GM18951 (cell line): ENCODE results near the gene KNCN.

ENCODE experiments used
- POLR2A ChIP-seq: IDR thresholded peaks from 4 replicates; pipeline ENCODE4 v1.6.1; 2011; ENCODE audit warnings: mild to moderate bottlenecking; ENCODE audit not compliant: insufficient read length, insufficient read depth; ENCODE audit errors: extremely low read depth
- in situ Hi-C: fragments of 300-500 bp; cut with MboI; formaldehyde crosslinking; loops from one replicate; pipeline ENCODE4 v1.12.0; 2022; ENCODE audit warnings: low sequenced_read_pairs, mixed read lengths, inconsistent platforms; ENCODE audit not compliant: unreplicated experiment

Gene KNCN

DNA sequence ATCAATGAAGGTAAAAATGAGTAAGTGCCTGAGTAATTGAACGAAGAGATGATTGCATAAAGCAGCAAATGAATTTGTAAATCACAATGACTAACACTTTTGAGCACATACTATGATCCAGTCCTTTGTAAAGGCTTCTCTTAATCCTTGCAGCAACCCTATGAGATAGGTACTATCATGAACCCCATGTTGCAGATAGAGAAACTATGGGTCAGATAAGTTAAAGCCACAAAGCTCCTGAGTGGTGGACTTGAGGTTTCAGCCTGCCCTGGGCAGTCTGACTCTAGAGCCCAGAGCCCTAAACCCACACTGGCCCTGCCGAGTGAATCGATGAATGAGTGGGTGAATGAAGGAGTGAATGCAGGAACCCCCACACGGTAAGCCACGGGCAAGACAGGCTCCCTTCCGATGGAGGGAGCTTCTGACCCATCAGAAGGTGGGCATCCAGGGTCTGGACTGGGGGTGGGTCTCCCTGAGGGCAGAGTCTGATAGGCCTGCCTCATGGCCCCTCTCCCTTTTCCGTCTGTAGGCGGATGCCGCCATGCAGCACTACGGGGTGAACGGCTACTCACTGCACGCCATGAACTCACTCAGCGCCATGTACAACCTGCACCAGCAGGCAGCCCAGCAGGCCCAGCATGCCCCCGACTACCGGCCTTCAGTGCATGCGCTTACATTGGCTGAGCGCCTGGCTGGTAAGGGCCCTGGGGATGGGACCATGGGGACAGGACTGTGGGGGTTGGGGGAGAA lies 44.8 kb downstream of the KNCN start:
- in situ Hi-C loops, result no loop called here
- no peak for TF ChIP-seq POLR2A

DNA sequence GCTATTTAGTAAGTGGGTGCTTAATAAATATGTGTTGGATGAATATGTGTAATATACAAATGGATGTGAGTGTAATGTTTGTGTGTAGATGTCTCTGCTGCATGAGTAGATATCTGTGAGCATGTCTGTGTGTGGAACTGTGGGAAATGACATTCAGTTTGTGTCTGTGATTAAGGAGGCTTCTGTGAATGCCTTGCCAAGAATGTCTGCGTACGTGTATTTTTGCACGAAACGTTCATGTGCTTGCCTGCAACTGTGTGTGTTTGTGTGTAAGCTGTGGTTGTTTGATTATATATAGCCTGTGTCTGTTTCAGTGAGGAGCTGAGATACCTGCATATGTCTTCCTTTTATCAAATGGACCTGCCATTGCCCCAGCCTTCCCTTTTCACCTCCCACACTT lies 48.0 kb downstream of the KNCN start:
- in situ Hi-C loops, result no loop called here
- TF ChIP-seq POLR2A, result no peak

DNA sequence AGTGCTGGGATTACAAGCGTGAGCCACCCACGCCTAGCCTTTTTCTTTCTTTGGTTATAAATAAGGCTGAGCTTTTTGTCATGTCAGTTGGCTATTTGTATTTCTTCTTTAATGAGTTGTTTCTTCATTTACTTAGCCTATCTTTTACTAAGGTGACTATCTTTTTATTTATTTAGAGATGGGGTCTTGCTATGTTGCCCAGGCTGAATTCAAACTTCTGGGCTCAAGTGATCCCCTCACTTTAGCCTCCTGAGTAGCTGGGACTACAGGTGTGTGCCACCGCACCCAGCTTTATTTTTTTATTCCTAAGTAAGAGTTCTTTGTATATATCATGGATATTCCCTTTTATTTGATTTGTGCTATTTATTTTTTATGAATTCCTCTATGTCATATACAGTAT lies 49.9 kb downstream of the KNCN start:
- in situ Hi-C loops, result no loop called here
- TF ChIP-seq POLR2A, result no peak

DNA sequence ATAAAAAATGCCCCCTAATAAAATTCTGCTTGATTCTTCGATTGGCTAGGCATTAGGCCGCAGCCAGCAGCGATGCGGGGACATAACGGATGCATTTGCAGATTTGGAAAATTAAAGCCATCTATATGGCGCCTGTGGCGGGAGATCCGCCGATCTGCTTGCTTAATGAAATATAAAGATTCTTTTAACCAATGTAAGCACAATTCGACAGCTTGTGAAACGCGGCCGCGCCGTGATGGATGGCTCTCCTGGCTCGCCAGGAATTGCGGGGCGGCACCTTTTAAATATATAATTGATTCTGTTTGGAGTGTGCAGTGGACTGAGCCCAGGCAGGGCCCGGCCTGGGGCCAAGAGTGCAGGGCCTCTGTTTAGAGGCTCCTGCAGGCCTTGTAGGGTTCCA lies 53.8 kb downstream of the KNCN start:
- TF ChIP-seq POLR2A, result no peak
- in situ Hi-C loops, result no loop called here

DNA sequence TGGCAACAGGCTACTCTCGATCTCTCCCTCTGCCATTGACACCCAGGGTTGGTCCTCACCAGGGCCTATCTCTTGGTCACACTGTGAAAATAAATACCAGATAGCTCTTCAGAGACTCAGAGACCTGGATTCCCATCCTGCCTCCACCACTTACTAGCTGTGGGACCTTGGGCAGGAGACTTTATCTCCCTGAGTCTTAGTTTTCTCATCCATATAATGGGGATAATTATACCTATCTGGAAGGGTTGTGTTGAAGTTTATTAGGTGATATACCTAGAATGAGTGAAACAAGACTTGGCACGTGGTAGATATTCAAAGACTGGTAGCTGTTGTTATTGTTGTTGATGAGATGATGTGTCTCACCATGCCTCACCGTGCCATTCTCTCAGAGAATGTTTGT lies 54.4 kb downstream of the KNCN start:
- no peak for TF ChIP-seq POLR2A
- in situ Hi-C loops, result no loop called here

DNA sequence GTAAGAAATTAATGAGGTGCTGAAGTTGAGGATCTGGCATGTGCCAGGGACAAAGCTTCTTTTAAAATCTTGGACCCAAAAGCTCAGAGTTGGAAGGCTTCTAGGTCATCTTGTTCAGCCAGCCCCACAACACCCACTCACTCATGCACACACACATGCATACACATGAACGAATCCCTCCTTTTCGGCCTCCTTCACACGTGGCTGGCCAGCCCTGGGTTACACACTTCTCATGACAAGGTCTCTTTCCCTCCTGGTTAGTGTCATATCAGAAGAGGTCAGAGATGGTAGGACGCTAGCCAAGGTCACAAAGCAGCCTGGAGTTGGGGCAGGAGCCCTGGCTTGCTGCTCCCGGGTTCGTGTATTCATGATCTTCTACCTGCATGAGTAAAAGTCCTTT lies 54.9 kb downstream of the KNCN start:
- in situ Hi-C loops, result no loop called here
- no peak for TF ChIP-seq POLR2A

DNA sequence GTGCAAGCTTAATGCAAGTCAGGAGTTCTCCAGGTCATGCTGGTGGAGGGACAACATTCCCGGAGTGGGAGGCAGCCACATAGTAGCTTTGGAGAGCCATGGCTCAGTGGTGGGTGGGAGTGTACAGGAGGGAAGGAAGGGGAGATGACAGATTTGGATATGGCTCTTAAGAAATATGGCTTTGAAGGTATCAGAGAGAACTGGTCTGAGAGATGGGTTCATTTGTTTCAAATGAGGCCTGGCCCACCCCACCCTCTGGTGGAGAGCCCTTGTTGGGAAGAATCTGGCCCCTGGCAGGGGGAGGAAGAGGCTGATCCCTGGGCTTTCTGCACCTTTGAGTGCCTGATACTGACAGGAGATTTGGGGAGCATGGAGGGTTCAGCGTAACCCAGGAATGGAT lies 55.7 kb downstream of the KNCN start:
- no peak for TF ChIP-seq POLR2A
- in situ Hi-C loops, result no loop called here
